ENCODE measurements around the gene NTRK2.

Gene NTRK2

DNA sequence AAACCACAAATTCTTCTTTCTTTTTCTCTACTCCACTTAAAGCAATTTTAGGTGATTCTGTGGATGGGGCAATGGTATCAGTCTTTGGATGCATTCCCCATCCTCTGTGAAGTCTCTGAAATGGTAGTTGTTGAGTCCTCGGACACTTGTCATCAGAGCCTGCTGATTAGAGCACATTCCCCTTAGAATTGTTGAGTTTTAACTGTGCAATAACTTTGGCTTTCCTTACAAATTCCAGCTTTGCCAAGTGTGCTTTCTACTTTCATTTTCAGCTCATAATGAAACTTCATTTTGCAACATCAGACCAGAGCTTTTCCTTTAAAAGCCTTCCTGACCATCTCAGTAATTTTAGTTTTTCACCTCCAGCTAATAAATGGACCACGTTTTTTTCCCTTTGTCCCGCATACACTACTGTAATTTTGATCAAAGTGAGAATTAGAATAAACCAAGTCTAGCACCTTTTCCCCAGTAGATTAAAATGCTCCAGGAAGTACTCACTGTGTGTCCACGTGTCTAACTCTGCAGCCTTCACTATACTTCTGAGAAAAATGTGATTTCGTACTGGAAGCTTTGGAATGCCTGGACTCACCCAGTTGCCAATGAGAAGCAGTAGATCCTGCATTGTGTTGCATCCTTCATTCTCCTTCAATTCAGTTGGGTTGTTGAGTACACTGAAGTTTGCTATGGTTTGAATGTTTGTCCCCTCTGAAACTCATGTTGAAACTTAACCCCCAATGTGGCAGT is 135.6 kb downstream of the NTRK2 start:
- TF ChIP-seq CTCF (IDR thresholded peaks at IDR 0.05; ENCODE audit: control extremely low read depth, extremely low read depth, low read depth, missing control alignments): no peak
- CTCF ChIA-PET: interaction anchor here (1.2 to 1.4 kb wide), 2 partner anchors 11 to 17 kb away, joined by 3 to 5 read pairs; no protein-coding TSS in a partner anchor
- POLR2A ChIA-PET: no interaction called here
- no peak for DNase-seq (ENCODE audit: extremely low spot score)

DNA sequence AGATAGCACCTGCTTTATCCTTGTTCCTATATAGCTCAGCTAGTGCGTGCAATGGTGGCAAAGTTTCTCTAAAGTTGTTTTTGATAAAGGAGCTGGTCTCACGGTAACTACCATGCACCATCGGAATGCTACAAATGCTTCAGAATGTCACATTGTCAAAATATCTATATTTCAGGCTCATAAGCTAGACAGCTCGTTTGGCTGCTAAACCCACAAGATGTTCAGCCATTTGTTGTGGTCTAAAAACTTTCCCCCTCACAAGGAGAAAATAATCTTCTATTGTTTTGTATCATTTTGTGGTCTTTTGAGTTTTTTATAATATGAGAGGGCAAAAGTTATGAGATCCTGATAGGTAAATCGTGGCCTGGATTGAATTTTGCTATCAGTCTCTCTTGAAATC is 137.9 kb downstream of the NTRK2 start:
- POLR2A ChIA-PET: no interaction called here
- CTCF ChIA-PET: interaction anchor here (2.0 kb wide), 1 partner anchor 27 kb away, joined by 4 read pairs; no protein-coding TSS in a partner anchor
- no peak for TF ChIP-seq CTCF (IDR thresholded peaks at IDR 0.05; ENCODE audit: control extremely low read depth, extremely low read depth, low read depth, missing control alignments)

GRCh38 chr9:84807870-84808390 is 138.4 kb downstream of the NTRK2 start:
- POLR2A ChIA-PET: no interaction called here
- no peak for TF ChIP-seq CTCF (IDR thresholded peaks at IDR 0.05; ENCODE audit: control extremely low read depth, extremely low read depth, low read depth, missing control alignments)
- no peak for DNase-seq (ENCODE audit: extremely low spot score)
- CTCF ChIA-PET: interaction anchor here (2.0 kb wide), 1 partner anchor 27 kb away, joined by 4 read pairs; no protein-coding TSS in a partner anchor

More for the DNA sequence above, 137.9 kb downstream of the NTRK2 start:
- DNase-seq (ENCODE audit: extremely low spot score): no peak

GRCh38 chr9:84808416-84808815 is 138.9 kb downstream of the NTRK2 start:
- DNase-seq (ENCODE audit: extremely low spot score): no peak
- ChIA-PET CTCF (interaction anchor here (2.0 kb wide), 1 partner anchor 28 kb away, joined by 4 read pairs; no protein-coding TSS in a partner anchor), POLR2A (no interaction called here)
- TF ChIP-seq CTCF (IDR thresholded peaks at IDR 0.05; ENCODE audit: control extremely low read depth, extremely low read depth, low read depth, missing control alignments): no peak

DNA sequence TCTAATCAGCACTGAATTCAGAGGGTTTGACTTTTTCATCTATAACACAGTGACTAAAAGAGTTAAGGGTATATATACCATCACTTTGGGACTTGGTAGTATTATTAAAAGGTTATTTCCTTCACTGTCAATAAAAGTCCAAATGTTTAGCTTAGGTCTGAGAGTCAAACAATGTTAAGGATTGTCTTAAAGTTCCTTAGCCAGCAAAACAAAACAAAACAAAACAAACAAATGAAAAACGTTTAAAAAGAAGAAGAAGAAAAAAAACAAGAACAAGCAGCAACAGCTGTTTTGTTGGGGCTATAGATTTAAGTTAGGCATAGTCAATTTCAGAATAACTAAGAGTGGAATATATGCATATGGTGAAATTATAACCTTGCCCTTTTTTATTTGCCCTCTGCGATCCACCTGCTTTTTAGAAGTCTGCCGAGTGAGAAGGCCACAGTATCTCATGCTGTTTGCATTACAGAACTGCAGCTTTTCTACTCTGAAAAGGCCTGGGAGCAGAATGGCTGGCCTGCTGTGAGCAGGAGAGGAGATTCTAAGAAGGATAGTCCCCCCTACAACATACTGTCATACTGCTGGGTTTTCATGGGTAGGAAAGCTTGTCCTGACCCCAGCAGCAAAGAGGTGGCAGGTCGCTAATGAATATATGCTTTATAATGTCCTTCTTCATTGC is 141.7 kb downstream of the NTRK2 start:
- CTCF ChIA-PET: interaction anchor here (1.1 to 1.8 kb wide), 4 partner anchors 8 to 414 kb away, joined by 3 to 7 read pairs (median 3); no protein-coding TSS in a partner anchor
- TF ChIP-seq CTCF (IDR thresholded peaks at IDR 0.05; ENCODE audit: control extremely low read depth, extremely low read depth, low read depth, missing control alignments): no peak
- POLR2A ChIA-PET: no interaction called here
- no peak for DNase-seq (ENCODE audit: extremely low spot score)

- no peak for DNase-seq (ENCODE audit: extremely low spot score)
- POLR2A ChIA-PET: no interaction called here
- no peak for TF ChIP-seq CTCF (IDR thresholded peaks at IDR 0.05; ENCODE audit: control extremely low read depth, extremely low read depth, low read depth, missing control alignments)
- CTCF ChIA-PET: interaction anchor here (1.1 to 1.8 kb wide), 3 partner anchors 8 to 414 kb away, joined by 3 to 7 read pairs (median 3); no protein-coding TSS in a partner anchor
These were observed 142.2 kb downstream of the NTRK2 start for GRCh38 chr9:84811751-84812074.

All from GM10248 (cell line).